ENCODE measurements around the gene GALNTL6. TPM values are rescaled to one million over a fixed set of nuclear protein-coding genes. Genes with fewer than 3 reads are reported as not detected.

Gene GALNTL6
- total and polyA plus RNA-seq, 2 of the 4 experiments (the other 2 are of a cell fraction): under 0.01 TPM; not detected in 1

DNA sequence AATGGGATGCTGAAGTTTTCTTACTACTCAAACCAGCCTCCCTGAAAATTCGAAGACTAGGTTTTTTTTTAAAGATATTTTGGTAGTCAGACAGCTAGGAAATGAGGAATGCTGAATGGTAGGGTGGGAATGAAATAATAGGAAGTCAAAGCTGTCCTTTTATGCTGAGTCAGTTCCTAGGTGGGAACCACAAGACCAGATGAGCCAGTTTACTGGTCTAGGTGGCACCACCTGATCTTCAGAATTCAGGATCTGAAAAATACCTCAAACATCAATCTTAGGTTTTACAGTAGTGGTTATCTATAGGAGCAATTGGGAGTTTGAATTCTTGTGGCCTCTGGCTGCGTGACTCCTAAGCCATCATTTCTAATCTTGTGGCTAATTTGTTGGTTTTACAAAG is 1172.3 kb downstream of the GALNTL6 start:
- BruUV-seq (replicated peaks): no TSS peak
- Histone ChIP-seq H3K4ac (ENCODE audit: low read depth, low read length) (no peak overlapping the region), H3K23ac (ENCODE audit: low read depth, low read length) (no peak overlapping the region), H4K8ac (ENCODE audit: low read depth in 2 of 2, low read length in 2 of 2) (no peak overlapping the region), H4K91ac (ENCODE audit: insufficient read depth, low read depth, low read length) (no peak overlapping the region), H3K4me3 (ENCODE audit: insufficient read depth, low read depth, low read length) (no peak overlapping the region), H3K9ac (ENCODE audit: low read depth, low read length) (no peak overlapping the region), H3K56ac (ENCODE audit: extremely low read depth, insufficient read depth, low read length) (no peak overlapping the region), H3K36me3 (ENCODE audit: control insufficient read depth, insufficient read depth, low read length) (no peaks in the 10 kb centered on the region), H3K9me3 (ENCODE audit: control insufficient read depth, insufficient read depth, low read length) (peaks cover 7% of the 10 kb centered on the region), H2BK20ac (ENCODE audit: low read depth, low read length) (no peak overlapping the region), H4K5ac (ENCODE audit: low read depth, low read length) (no peak overlapping the region), H3K14ac (replicated peaks; ENCODE audit: low read depth, low read length) (no peak overlapping the region), H3K27ac (ENCODE audit: insufficient read depth, low read length) (no peak overlapping the region), H4K20me1 (ENCODE audit: insufficient read depth, low read length) (no peaks in the 10 kb centered on the region), H3K9me1 (ENCODE audit: insufficient read depth, low read length) (no peaks in the 10 kb centered on the region), H3K18ac (ENCODE audit: low read depth, low read length) (no peak overlapping the region), H3K79me1 (ENCODE audit: low read depth in 1 of 2, low read length in 2 of 2) (no peaks in the 10 kb centered on the region), H2BK120ac (ENCODE audit: low read depth, low read length) (no peak overlapping the region), H3K4me1 (ENCODE audit: control insufficient read depth, insufficient read depth, low read length) (peaks cover 2% of the 10 kb centered on the region; the same call in 1 of the 2 replicates), H3K27me3 (ENCODE audit: control insufficient read depth, insufficient read depth, low read length) (no peaks in the 10 kb centered on the region), H2AK5ac (ENCODE audit: low read depth, low read length) (no peak overlapping the region), H2AK9ac (replicated peaks; ENCODE audit: low read depth, low read length, poor library complexity) (no peak overlapping the region), H3K4me2 (ENCODE audit: low read depth, low read length) (no peak overlapping the region), H2BK5ac (ENCODE audit: low read depth, low read length, poor library complexity, severe bottlenecking) (no peak overlapping the region), H2AFZ (replicated peaks; ENCODE audit: low read length, poor library complexity) (no peak overlapping the region), H2BK15ac (ENCODE audit: low read depth, low read length) (peak overlapping the region; percentile 14; the same call in 1 of the 3 replicates)
- dilution Hi-C loops (cut with HindIII; ENCODE audit: low sequenced_read_pairs, unreplicated experiment): no loop called here
- ATAC-seq (ENCODE audit: low read depth): no peak
- in situ Hi-C loops (cut with MboI; ENCODE audit: low sequenced_read_pairs): no loop called here
- intact Hi-C loops (cut with micrococcal nuclease): no loop called here
- no peak for DNase-seq
- POLR2A ChIA-PET (ENCODE audit: unreplicated experiment): no interaction called here
- TF ChIP-seq MXI1 (IDR thresholded peaks at IDR 0.05; ENCODE audit: borderline replicate concordance, low read depth, low read length) (no peak), MAFK (IDR thresholded peaks at IDR 0.05; ENCODE audit: low read depth, low read length) (peak; percentile 84)
- CTCF ChIA-PET: no interaction called here
- WGBS, 2 experiments (ENCODE audit: extremely low coverage in 2 of 2, insufficient read length in 1 of 2): no CpG with 5 or more reads among the region's 2 CpGs
